Trophoblast cell (in vitro differentiated cells and primary cell): ENCODE results near the gene GDF9.

ENCODE experiments used
- DNase-seq, 2 donors: peaks; one replicate each; pipeline ENCODE4 v3.0.0-alpha.2; 2016
- H2AFZ ChIP-seq: 2 replicates; pipeline ENCODE4 v1.6.1; 2013; ENCODE audit warnings: low read length, moderate library complexity, mild to moderate bottlenecking; ENCODE audit not compliant: insufficient read depth, poor library complexity
- H2AK5ac ChIP-seq: 2 replicates; pipeline ENCODE4 v1.6.1; 2013; ENCODE audit warnings: mild to moderate bottlenecking, low read length
- H2BK120ac ChIP-seq: 2 replicates; pipeline ENCODE4 v1.6.1; 2013; ENCODE audit warnings: low read length, mild to moderate bottlenecking, moderate library complexity; ENCODE audit not compliant: insufficient read depth, poor library complexity
- H2BK12ac ChIP-seq: 2 replicates; pipeline ENCODE4 v1.6.1; 2013; ENCODE audit warnings: mild to moderate bottlenecking, low read length, moderate library complexity
- H2BK5ac ChIP-seq: 2 replicates; pipeline ENCODE4 v1.6.1; 2013; ENCODE audit warnings: low read length, low read depth, moderate library complexity, mild to moderate bottlenecking; ENCODE audit not compliant: poor library complexity
- H3K14ac ChIP-seq: 2 replicates; pipeline ENCODE4 v1.6.1; 2013; ENCODE audit warnings: mild to moderate bottlenecking, low read length
- H3K18ac ChIP-seq: 2 replicates; pipeline ENCODE4 v1.6.1; 2013; ENCODE audit warnings: mild to moderate bottlenecking, low read length
- H3K23ac ChIP-seq: 2 replicates; pipeline ENCODE4 v1.6.1; 2013; ENCODE audit warnings: low read length
- H3K27ac ChIP-seq: 2 replicates; pipeline ENCODE4 v1.5.1; 2013; ENCODE audit warnings: low read depth, mild to moderate bottlenecking, inconsistent platforms, low read length, moderate library complexity
- H3K27me3 ChIP-seq: 2 replicates; pipeline ENCODE4 v1.6.1; 2013; ENCODE audit warnings: inconsistent platforms, mild to moderate bottlenecking, low read length, moderate library complexity; ENCODE audit not compliant: insufficient read depth
- H3K36me3 ChIP-seq, 2 experiments: 1 replicate in 1 of 2; 2 replicates in 1 of 2; pipeline ENCODE4 v1.6.1; 2013; ENCODE audit warnings: low read length in 2 of 2, mild to moderate bottlenecking in 2 of 2, moderate library complexity in 1 of 2; ENCODE audit not compliant: insufficient read depth in 2 of 2, control insufficient read depth in 1 of 2
- H3K4ac ChIP-seq: 2 replicates; pipeline ENCODE4 v1.6.1; 2013; ENCODE audit warnings: low read depth, mild to moderate bottlenecking, low read length, moderate library complexity
- H3K4me1 ChIP-seq, 2 experiments: 1 replicate in 1 of 2; 2 replicates in 1 of 2; pipeline ENCODE4 v1.6.1; 2013; ENCODE audit warnings: low read length in 2 of 2, mild to moderate bottlenecking in 2 of 2, moderate library complexity in 1 of 2; ENCODE audit not compliant: insufficient read depth in 2 of 2, control insufficient read depth in 1 of 2
- H3K4me2 ChIP-seq: 2 replicates; pipeline ENCODE4 v1.6.1; 2013; ENCODE audit warnings: inconsistent platforms, mild to moderate bottlenecking, low read length, moderate library complexity
- H3K4me3 ChIP-seq: 2 replicates; pipeline ENCODE4 v1.5.1; 2013; ENCODE audit warnings: mild to moderate bottlenecking, low read depth, low read length, inconsistent platforms
- H3K79me1 ChIP-seq: one replicate; pipeline ENCODE4 v1.6.1; 2013; ENCODE audit warnings: low read length
- H3K79me2 ChIP-seq: 2 replicates; pipeline ENCODE4 v1.6.1; 2013; ENCODE audit warnings: low read length, mild to moderate bottlenecking; ENCODE audit not compliant: control insufficient read depth, insufficient read depth, poor library complexity
- H3K9ac ChIP-seq: 2 replicates; pipeline ENCODE4 v1.6.1; 2013; ENCODE audit warnings: mild to moderate bottlenecking, low read length
- H3K9me3 ChIP-seq: 2 replicates; pipeline ENCODE4 v1.6.1; 2013; ENCODE audit warnings: low read depth, mild to moderate bottlenecking, control low read depth, inconsistent platforms, low read length; ENCODE audit not compliant: insufficient read depth
- H4K12ac ChIP-seq: 2 replicates; pipeline ENCODE4 v1.6.1; 2013; ENCODE audit warnings: low read depth, mild to moderate bottlenecking, low read length, moderate library complexity
- H4K8ac ChIP-seq: 2 replicates; pipeline ENCODE4 v1.6.1; 2013; ENCODE audit warnings: low read depth, mild to moderate bottlenecking, low read length, moderate library complexity
- H4K91ac ChIP-seq: one replicate; pipeline ENCODE4 v1.6.1; 2013; ENCODE audit warnings: low read depth, mild to moderate bottlenecking, low read length, moderate library complexity
- WGBS: extraction: QIAGEN DNeasy Blood & Tissue Kit; methylation state at CpG from one replicate; pipeline ENCODE4 v1.1.7; 2013; ENCODE audit warnings: missing lambda C conversion rate; ENCODE audit not compliant: insufficient read length, insufficient coverage; ENCODE audit errors: extremely low coverage; 5-methylcytosine and 5-hydroxymethylcytosine counted together

The GDF9 gene

GRCh38 chr5:132825834-132826391 is 40.4 kb downstream of the GDF9 start:
- peak overlapping the region; percentile 62 for H3K4me2 ChIP-seq

DNA sequence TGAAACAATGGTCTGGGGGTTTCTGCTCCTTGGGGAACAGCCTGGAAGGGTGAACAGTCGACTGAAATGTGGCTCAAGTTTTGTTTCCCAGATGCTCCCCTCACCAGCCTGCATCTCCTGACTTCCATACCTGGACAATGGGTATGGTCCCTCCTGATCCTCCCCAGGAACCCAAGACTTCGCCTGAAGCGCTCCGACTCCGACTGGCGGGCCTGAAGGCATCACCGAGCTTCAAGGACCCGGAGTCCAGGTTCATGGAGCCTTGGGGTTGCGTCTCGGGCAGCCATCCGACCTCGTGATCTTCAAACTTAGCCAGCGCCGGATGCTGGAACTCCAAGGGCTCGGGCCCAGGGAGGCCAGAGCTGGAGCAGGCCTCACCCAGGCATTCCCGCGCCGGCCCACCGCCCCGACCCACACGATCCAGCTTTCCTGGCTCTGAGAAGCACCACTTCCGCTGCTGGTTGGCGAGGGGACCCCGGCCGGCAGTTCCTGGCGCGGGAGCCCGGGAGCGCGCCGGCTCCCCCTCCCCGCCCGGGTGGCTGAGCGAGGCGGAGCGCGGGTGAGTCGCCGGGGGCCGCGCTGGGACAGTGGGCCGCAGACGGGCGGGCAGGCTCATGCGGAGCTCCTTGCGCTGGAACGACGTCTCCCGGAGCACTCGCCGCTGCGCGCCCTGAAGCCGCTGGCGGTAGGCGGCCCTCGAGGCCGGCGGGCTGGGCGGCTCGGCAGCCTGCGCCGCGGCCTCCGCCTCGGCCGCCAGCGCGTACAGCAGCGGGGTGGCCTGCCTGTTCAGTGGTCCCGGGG is 41.0 kb downstream of the GDF9 start:
- Histone ChIP-seq H2BK5ac (no peak overlapping the region), H4K12ac (peak overlapping the region; percentile 13), H3K4ac (no peak overlapping the region), H4K8ac (peak overlapping the region; percentile 64), H3K18ac (peak overlapping the region; percentile 49), H3K23ac (no peak overlapping the region), H3K9ac (no peak overlapping the region), H2AFZ (peak overlapping the region; percentile 24), H2BK12ac (peak overlapping the region; percentile 45), H3K79me1 (peaks cover 17% of the 10 kb centered on the region), H3K4me2 (peak overlapping the region; percentile 62), H3K4me1 (peaks cover 25 to 33% of the 10 kb centered on the region in 2 experiments), H3K79me2 (peaks cover 3% of the 10 kb centered on the region), H3K36me3 (peaks cover 0 to 3% of the 10 kb centered on the region in 2 experiments), H3K4me3 (peak overlapping the region; percentile 29), H2BK120ac (peak overlapping the region; percentile 8), H4K91ac (peak overlapping the region; percentile 53), H3K27ac (no peak overlapping the region), H3K9me3 (no peaks in the 10 kb centered on the region), H3K27me3 (no peaks in the 10 kb centered on the region), H3K14ac (peak overlapping the region; percentile 57), H2AK5ac (no peak overlapping the region)
- WGBS, result no CpG with 5 or more reads among the region's 71 CpGs
- DNase-seq, result no peak

More at GRCh38 chr5:132825834-132826391, 40.4 kb downstream of the GDF9 start:
- peak overlapping the region; percentile 51 for H3K18ac ChIP-seq
- no peaks in the 10 kb centered on the region for H3K9me3 ChIP-seq
- H3K4ac ChIP-seq, result no peak overlapping the region
- no peaks in the 10 kb centered on the region for H3K27me3 ChIP-seq
- H3K4me3 ChIP-seq, result peak overlapping the region; percentile 29
- H3K14ac ChIP-seq, result peak overlapping the region; percentile 57
- peak overlapping the region; percentile 53 for H4K91ac ChIP-seq
- peaks cover 6% of the 10 kb centered on the region for H3K79me2 ChIP-seq
- no peak overlapping the region for H2BK12ac ChIP-seq
- WGBS, result no CpG with 5 or more reads among the region's 43 CpGs
- peaks cover 0 to 3% of the 10 kb centered on the region in 2 experiments for H3K36me3 ChIP-seq
- peak overlapping the region; percentile 64 for H4K8ac ChIP-seq
- H2BK5ac ChIP-seq, result no peak overlapping the region
- no peak overlapping the region for H3K23ac ChIP-seq
- H2BK120ac ChIP-seq, result peak overlapping the region; percentile 21
- no peak for DNase-seq
- no peak overlapping the region for H3K9ac ChIP-seq
- no peak overlapping the region for H3K27ac ChIP-seq
- no peak overlapping the region for H4K12ac ChIP-seq
- H2AK5ac ChIP-seq, result peak overlapping the region; percentile 4
- peaks cover 28 to 36% of the 10 kb centered on the region in 2 experiments for H3K4me1 ChIP-seq
- peaks cover 23% of the 10 kb centered on the region for H3K79me1 ChIP-seq
- peak overlapping the region; percentile 24 for H2AFZ ChIP-seq

DNA sequence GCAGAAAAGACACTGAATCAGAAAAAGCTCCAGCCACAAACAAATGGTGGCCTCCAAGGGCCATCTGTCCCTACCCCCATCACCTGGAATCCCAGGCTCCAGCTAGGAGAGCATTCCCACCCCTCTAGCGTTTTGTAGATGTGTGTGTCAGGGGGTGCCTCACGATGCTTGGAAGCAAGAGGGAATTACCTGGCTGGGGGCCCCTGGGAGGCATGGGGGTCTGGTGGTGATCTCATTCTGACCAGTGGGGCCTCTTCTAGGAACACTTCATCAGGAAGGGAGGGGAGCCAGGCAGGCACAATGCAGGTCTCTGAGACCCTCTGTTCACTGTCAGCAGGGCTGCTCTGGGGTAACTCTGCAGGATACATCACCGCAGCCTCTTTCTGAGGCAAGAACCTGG is 41.8 kb downstream of the GDF9 start:
- Histone ChIP-seq H2BK12ac (no peak overlapping the region), H3K14ac (no peak overlapping the region), H3K79me1 (peaks cover 14% of the 10 kb centered on the region), H2AFZ (no peak overlapping the region), H4K8ac (no peak overlapping the region), H3K18ac (no peak overlapping the region), H3K36me3 (peaks cover 0 to 3% of the 10 kb centered on the region in 2 experiments), H3K4me3 (no peak overlapping the region), H3K79me2 (no peaks in the 10 kb centered on the region), H3K9me3 (no peaks in the 10 kb centered on the region), H3K27ac (no peak overlapping the region), H3K23ac (no peak overlapping the region), H4K12ac (no peak overlapping the region), H2BK5ac (no peak overlapping the region), H3K9ac (no peak overlapping the region), H3K4ac (no peak overlapping the region), H2BK120ac (no peak overlapping the region), H4K91ac (no peak overlapping the region), H2AK5ac (no peak overlapping the region), H3K4me2 (no peak overlapping the region), H3K27me3 (no peaks in the 10 kb centered on the region), H3K4me1 (peaks cover 21 to 30% of the 10 kb centered on the region in 2 experiments)
- WGBS, result no CpG with 5 or more reads among the region's 3 CpGs
- no peak for DNase-seq

- H3K9me3 ChIP-seq, result no peaks in the 10 kb centered on the region
- peaks cover 14% of the 10 kb centered on the region for H3K79me1 ChIP-seq
- H4K91ac ChIP-seq, result peak overlapping the region; percentile 18
- H3K4me2 ChIP-seq, result peak overlapping the region; percentile 64
- H3K4me3 ChIP-seq, result no peak overlapping the region
- peak overlapping the region; percentile 7 for H3K14ac ChIP-seq
- DNase-seq, result no peak
- H2BK5ac ChIP-seq, result no peak overlapping the region
- peak overlapping the region; percentile 9 for H3K18ac ChIP-seq
- no CpG with 5 or more reads among the region's 7 CpGs for WGBS
- peak overlapping the region; percentile 26 for H4K8ac ChIP-seq
- peaks cover 19 to 32% of the 10 kb centered on the region in 2 experiments for H3K4me1 ChIP-seq
- no peak overlapping the region for H3K4ac ChIP-seq
- H2AFZ ChIP-seq, result peak overlapping the region; percentile 24
- H4K12ac ChIP-seq, result peak overlapping the region; percentile 19
- peak overlapping the region; percentile 75 for H2AK5ac ChIP-seq
- H3K36me3 ChIP-seq, result peaks cover 0 to 3% of the 10 kb centered on the region in 2 experiments
- H3K27me3 ChIP-seq, result no peaks in the 10 kb centered on the region
- H3K79me2 ChIP-seq, result no peaks in the 10 kb centered on the region
- H3K27ac ChIP-seq, result peak overlapping the region; percentile 0
- H3K9ac ChIP-seq, result no peak overlapping the region
- no peak overlapping the region for H2BK120ac ChIP-seq
- H3K23ac ChIP-seq, result no peak overlapping the region
- peak overlapping the region; percentile 44 for H2BK12ac ChIP-seq
Observed at GRCh38 chr5:132823481-132824050, 42.7 kb downstream of the GDF9 start.
